CD14-positive monocyte (primary cell): ENCODE data around the gene SLCO2B1. TPM values are rescaled to one million over a fixed set of nuclear protein-coding genes. Genes with fewer than 3 reads are reported as not detected.
A peak's percentile ranks its signal among the peaks of the same experiment; 100 is the strongest.

Experiments used
- DNase-seq, 3 donors: peaks; one replicate each; pipeline ENCODE4 v3.0.0-alpha.2; 2011 to 2022
- H2AFZ ChIP-seq: 2 replicates; pipeline ENCODE4 v1.6.0; 2012; ENCODE audit warnings: mild to moderate bottlenecking, low read depth, low read length, inconsistent platforms; ENCODE audit not compliant: insufficient read depth, poor library complexity, severe bottlenecking
- H3K27ac ChIP-seq, 2 donors: 1 replicate in 1 of 2; 2 replicates in 1 of 2; pipeline ENCODE4 v1.5.1; 2012 to 2013; ENCODE audit warnings: low read length in 2 of 2, control low read depth in 1 of 2, inconsistent platforms in 1 of 2, low read depth in 1 of 2, mild to moderate bottlenecking in 1 of 2
- H3K27me3 ChIP-seq, 2 donors: one replicate each; pipeline versions ENCODE4 v1.6.0 to v1.6.1; 2011 to 2013; ENCODE audit warnings: low read length in 2 of 2; ENCODE audit not compliant: control insufficient read depth in 2 of 2, insufficient read depth in 2 of 2
- H3K36me3 ChIP-seq, 2 donors: replicated peaks in 1 of 2; 1 replicate in 1 of 2; 2 replicates in 1 of 2; pipeline versions ENCODE4 v1.5.1 to v1.6.1; 2012 to 2013; ENCODE audit warnings: low read length in 2 of 2, control low read depth in 1 of 2, inconsistent platforms in 1 of 2, mild to moderate bottlenecking in 1 of 2; ENCODE audit not compliant: insufficient read depth in 2 of 2, control insufficient read depth in 1 of 2
- H3K4me1 ChIP-seq, 2 donors: 1 replicate in 1 of 2; 2 replicates in 1 of 2; pipeline versions ENCODE4 v1.5.1 to v1.6.1; 2012 to 2013; ENCODE audit warnings: low read length in 2 of 2, control low read depth in 1 of 2, inconsistent platforms in 1 of 2, mild to moderate bottlenecking in 1 of 2, moderate library complexity in 1 of 2; ENCODE audit not compliant: insufficient read depth in 2 of 2, control insufficient read depth in 1 of 2
- H3K4me2 ChIP-seq: replicated peaks from 2 replicates; pipeline ENCODE3; 2012; ENCODE audit warnings: low read length, moderate library complexity, mild to moderate bottlenecking; ENCODE audit not compliant: poor library complexity, severe bottlenecking; ENCODE audit errors: extremely low read depth
- H3K4me3 ChIP-seq, 3 experiments: fragments of 200-600 bp in 1 of 3; sonication (generic) in 1 of 3; replicated peaks in 1 of 3; 1 replicate in 2 of 3; 2 replicates in 1 of 3; pipeline ENCODE4 v1.5.1; 2011 to 2013; ENCODE audit warnings: low read length in 3 of 3, mild to moderate bottlenecking in 3 of 3, control low read depth in 2 of 3, low read depth in 2 of 3, inconsistent platforms in 1 of 3, moderate library complexity in 1 of 3
- H3K79me2 ChIP-seq: 2 replicates; pipeline ENCODE4 v1.6.0; 2012; ENCODE audit warnings: mild to moderate bottlenecking, control low read depth, inconsistent platforms, low read length, moderate library complexity; ENCODE audit not compliant: insufficient read depth
- H3K9ac ChIP-seq: 2 replicates; pipeline ENCODE4 v1.6.0; 2017; ENCODE audit warnings: low read length, mild to moderate bottlenecking; ENCODE audit not compliant: insufficient read depth, poor library complexity, severe bottlenecking
- H3K9me3 ChIP-seq, 2 donors: replicated peaks in 1 of 2; 1 replicate in 1 of 2; 2 replicates in 1 of 2; pipeline versions ENCODE4 v1.5.1 to v1.6.1; 2012 to 2013; ENCODE audit warnings: low read length in 2 of 2, control low read depth in 1 of 2; ENCODE audit not compliant: control insufficient read depth in 1 of 2, insufficient read depth in 1 of 2
- H4K20me1 ChIP-seq: 2 replicates; pipeline ENCODE4 v1.6.0; 2012; ENCODE audit warnings: mild to moderate bottlenecking, low read length, control low read depth, moderate library complexity; ENCODE audit not compliant: insufficient read depth
- H3K27ac Mint-ChIP-seq, 7 donors: one replicate each; pipeline ENCODE4 v1.8.0; 2020; ENCODE audit warnings: mild to moderate bottlenecking in 7 of 7, mixed read lengths in 7 of 7, moderate library complexity in 6 of 7, inconsistent platforms in 2 of 7
- H3K27me3 Mint-ChIP-seq, 3 donors: one replicate each; pipeline ENCODE4 v1.8.0; 2021 to 2022; ENCODE audit warnings: low read depth in 3 of 3, mild to moderate bottlenecking in 3 of 3, mixed read lengths in 3 of 3, moderate library complexity in 3 of 3, inconsistent platforms in 1 of 3
- H3K36me3 Mint-ChIP-seq, 2 donors: one replicate each; pipeline ENCODE4 v1.8.0; 2020; ENCODE audit warnings: mixed read lengths in 2 of 2, inconsistent platforms in 1 of 2, mild to moderate bottlenecking in 1 of 2
- H3K4me1 Mint-ChIP-seq: one replicate; pipeline ENCODE4 v1.8.0; 2020; ENCODE audit warnings: mild to moderate bottlenecking, mixed read lengths
- H3K4me3 Mint-ChIP-seq, 2 donors: one replicate each; pipeline ENCODE4 v1.8.0; 2020; ENCODE audit warnings: mild to moderate bottlenecking in 2 of 2, mixed read lengths in 2 of 2, moderate library complexity in 1 of 2
- H3K9me3 Mint-ChIP-seq, 7 donors: one replicate each; pipeline ENCODE4 v1.8.0; 2020 to 2022; ENCODE audit warnings: mixed read lengths in 7 of 7, mild to moderate bottlenecking in 6 of 7, moderate library complexity in 6 of 7, inconsistent platforms in 2 of 7
- CTCF ChIP-seq: fragments of 200-600 bp; IDR thresholded peaks from one replicate; pipeline ENCODE4 v1.8.0; 2022; ENCODE audit warnings: antibody characterized with exemption, mild to moderate bottlenecking
- WGBS: methylation state at CpG from one replicate; pipeline ENCODE4 v1.1.5; 2013; ENCODE audit warnings: missing lambda C conversion rate; ENCODE audit not compliant: insufficient coverage; 5-methylcytosine and 5-hydroxymethylcytosine counted together
- intact Hi-C, 2 donors: fragments of 100-400 bp; cut with micrococcal nuclease; formaldehyde crosslinking; loops; one replicate each; pipeline versions ENCODE4 v1.15.0 to v1.15.1; 2023
- polyA plus RNA-seq, 3 donors: library from polyadenylated mRNA; depleted of rRNA in 1 of 3; unstranded in 2 of 3; stranded (reverse) in 1 of 3; fragments of 300-500 nt in 2 of 3; fragments of >200 nt in 1 of 3; fragmentation: Illumina TruSeq in 2 of 3; gene quantifications; 1 replicate in 2 of 3; 2 replicates in 1 of 3; pipeline ENCODE4 v1.2.3, GENCODE V29; 2012 to 2021

The SLCO2B1 gene
- polyA plus RNA-seq, 3 donors: 0.13 to 0.47 TPM; not detected in 1

GRCh38 chr11:75152651-75153427 lies 1.9 kb downstream of the SLCO2B1 start:
- no peak for DNase-seq
- Mint-ChIP-seq H3K27ac (peak overlapping the region in 1 of 7 donors; percentile 16), H3K9me3 (no peaks in the 10 kb centered on the region), H3K4me1 (peaks cover 19% of the 10 kb centered on the region), H3K27me3 (peaks cover 5 to 20% (median 14%) of the 10 kb centered on the region in 3 donors), H3K4me3 (no peak overlapping the region), H3K36me3 (no peaks in the 10 kb centered on the region)
- Histone ChIP-seq H3K27ac (no peak overlapping the region), H3K4me1 (peaks cover 12 to 27% of the 10 kb centered on the region in 2 donors), H3K4me3 (no peak overlapping the region), H3K9me3 (no peaks in the 10 kb centered on the region), H3K36me3 (no peaks in the 10 kb centered on the region), H3K9ac (no peak overlapping the region), H3K4me2 (no peak overlapping the region), H4K20me1 (no peaks in the 10 kb centered on the region), H2AFZ (no peak overlapping the region), H3K27me3 (no peaks in the 10 kb centered on the region), H3K79me2 (no peaks in the 10 kb centered on the region)
- no peak for TF ChIP-seq CTCF
- intact Hi-C loops: no loop called here
- WGBS: 96% methylated on average over 4 of the region's 5 CpGs

GRCh38 chr11:75154646-75155569 lies 4.0 kb downstream of the SLCO2B1 start:
- H2AFZ ChIP-seq: no peak overlapping the region
- H3K4me2 ChIP-seq: no peak overlapping the region
- H3K9ac ChIP-seq: no peak overlapping the region
- no peak overlapping the region for H3K4me3 ChIP-seq
- H3K27ac ChIP-seq: no peak overlapping the region
- H3K36me3 Mint-ChIP-seq: no peaks in the 10 kb centered on the region
- no peaks in the 10 kb centered on the region for H3K79me2 ChIP-seq
- peaks cover 8 to 20% (median 11%) of the 10 kb centered on the region in 3 donors for H3K27me3 Mint-ChIP-seq
- H3K4me3 Mint-ChIP-seq: no peak overlapping the region
- no peaks in the 10 kb centered on the region for H4K20me1 ChIP-seq
- 92% methylated on average over 5 of the region's 9 CpGs for WGBS
- H3K9me3 Mint-ChIP-seq: no peaks in the 10 kb centered on the region
- intact Hi-C loops: no loop called here
- TF ChIP-seq CTCF: no peak
- no peaks in the 10 kb centered on the region for H3K36me3 ChIP-seq
- peaks cover 9% of the 10 kb centered on the region for H3K4me1 Mint-ChIP-seq
- no peaks in the 10 kb centered on the region for H3K27me3 ChIP-seq
- peak overlapping the region in 2 of 7 donors; percentile 2 to 41 for H3K27ac Mint-ChIP-seq
- H3K4me1 ChIP-seq: peaks cover under 1 to 11% of the 10 kb centered on the region in 2 donors
- DNase-seq: no peak
- no peaks in the 10 kb centered on the region for H3K9me3 ChIP-seq
